HG03575 (cell line): ENCODE data around the gene RIC1.
"Not testable (repeated sequence)": the region's sequence is repeated elsewhere in the genome, so short reads cannot be mapped to it uniquely, and the experiment has no call there.

ENCODE experiments used
- ATAC-seq: cut with Tn5 transposase; IDR thresholded peaks from one replicate; pipeline ENCODE4 v1.9.1; 2021; ENCODE audit not compliant: unreplicated experiment, insufficient number of reproducible peaks, low FRiP score; ENCODE audit errors: extremely low read depth

RIC1 gene, protein sequence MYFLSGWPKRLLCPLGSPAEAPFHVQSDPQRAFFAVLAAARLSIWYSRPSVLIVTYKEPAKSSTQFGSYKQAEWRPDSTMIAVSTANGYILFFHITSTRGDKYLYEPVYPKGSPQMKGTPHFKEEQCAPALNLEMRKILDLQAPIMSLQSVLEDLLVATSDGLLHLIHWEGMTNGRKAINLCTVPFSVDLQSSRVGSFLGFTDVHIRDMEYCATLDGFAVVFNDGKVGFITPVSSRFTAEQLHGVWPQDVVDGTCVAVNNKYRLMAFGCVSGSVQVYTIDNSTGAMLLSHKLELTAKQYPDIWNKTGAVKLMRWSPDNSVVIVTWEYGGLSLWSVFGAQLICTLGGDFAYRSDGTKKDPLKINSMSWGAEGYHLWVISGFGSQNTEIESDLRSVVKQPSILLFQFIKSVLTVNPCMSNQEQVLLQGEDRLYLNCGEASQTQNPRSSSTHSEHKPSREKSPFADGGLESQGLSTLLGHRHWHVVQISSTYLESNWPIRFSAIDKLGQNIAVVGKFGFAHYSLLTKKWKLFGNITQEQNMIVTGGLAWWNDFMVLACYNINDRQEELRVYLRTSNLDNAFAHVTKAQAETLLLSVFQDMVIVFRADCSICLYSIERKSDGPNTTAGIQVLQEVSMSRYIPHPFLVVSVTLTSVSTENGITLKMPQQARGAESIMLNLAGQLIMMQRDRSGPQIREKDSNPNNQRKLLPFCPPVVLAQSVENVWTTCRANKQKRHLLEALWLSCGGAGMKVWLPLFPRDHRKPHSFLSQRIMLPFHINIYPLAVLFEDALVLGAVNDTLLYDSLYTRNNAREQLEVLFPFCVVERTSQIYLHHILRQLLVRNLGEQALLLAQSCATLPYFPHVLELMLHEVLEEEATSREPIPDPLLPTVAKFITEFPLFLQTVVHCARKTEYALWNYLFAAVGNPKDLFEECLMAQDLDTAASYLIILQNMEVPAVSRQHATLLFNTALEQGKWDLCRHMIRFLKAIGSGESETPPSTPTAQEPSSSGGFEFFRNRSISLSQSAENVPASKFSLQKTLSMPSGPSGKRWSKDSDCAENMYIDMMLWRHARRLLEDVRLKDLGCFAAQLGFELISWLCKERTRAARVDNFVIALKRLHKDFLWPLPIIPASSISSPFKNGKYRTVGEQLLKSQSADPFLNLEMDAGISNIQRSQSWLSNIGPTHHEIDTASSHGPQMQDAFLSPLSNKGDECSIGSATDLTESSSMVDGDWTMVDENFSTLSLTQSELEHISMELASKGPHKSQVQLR (N-terminal part only)

DNA sequence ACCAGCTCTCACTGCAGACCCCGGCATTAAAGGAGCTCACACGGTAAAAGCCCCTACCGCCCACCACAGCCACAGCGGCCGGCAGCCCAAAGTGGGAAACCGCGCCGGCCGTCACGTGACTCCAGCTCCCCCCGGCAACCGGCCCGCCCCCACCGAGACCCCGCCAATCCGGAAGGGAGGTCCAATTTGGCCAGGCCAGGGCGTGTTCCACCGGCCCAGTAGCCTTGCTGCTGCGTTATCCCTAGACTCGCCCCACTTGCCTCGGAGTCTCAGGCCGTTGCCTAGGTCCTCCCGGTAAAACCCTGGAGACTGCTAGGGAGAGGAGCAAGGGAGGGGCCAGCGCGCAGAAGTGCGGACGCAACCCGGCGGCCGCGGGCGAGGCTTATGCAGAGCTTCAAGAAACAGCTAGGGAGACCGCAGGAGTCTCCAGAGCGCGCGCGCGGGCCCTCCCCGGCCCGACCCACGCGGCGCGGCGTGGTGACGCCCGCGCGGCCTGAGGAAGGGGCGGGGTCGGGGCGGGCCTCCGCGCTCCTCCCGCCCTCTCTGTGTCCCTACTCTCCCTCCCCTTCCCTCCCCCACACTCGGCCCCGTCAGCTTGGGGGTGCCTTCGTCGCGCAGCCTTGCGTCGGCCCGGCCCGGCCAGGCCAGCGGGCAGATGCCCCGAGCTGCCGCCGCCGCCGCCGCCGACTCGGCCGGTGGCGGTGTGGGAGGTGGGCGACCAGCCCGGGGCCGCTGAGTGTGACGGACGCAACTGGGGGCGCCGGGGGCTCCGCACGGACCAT lies at the start of gene RIC1:
Gene RIC1, plus strand, starts transcription at position 578 of the 782 bp plus-strand sequence. Its CDS starts 203 bp downstream, at position 781.
- ATAC-seq, result peak; percentile 21

DNA sequence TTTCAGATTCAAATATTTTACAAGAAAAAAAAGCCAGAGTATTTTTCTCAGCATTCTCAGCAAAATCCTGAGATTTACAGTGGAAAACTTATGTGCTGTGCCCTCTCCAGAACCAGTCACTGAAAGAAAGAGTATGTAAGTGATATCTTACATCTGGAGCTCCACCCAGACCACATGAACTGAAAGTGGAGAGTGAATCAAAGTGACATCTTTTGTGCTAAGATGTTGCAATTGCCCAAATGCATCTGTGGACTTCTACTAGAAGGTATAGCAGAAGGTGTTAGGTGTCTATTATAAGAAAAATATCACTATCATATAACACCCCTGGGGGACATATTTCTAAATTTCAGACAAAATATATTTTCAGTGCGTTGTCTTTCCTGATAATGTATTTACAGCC lies 49.0 kb upstream of the RIC1 start:
- no peak for ATAC-seq

DNA sequence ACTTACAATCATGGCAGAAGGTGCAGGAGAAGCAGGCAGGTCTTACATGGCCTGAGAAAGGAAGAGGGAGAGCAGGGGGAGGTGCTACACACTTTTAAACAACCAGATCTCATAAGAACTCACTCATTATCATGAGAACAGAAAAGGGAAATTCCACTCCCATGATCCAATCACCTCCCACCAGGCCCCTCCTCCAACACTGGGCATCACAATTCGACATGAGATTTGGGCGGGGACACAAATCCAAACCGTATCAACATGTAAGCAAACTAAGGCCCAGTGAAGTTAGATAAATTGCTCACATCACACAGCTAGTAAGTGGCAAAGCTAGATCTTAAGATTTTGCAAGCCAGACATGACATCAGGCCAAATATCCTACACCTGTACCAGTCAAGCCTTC lies 48.3 kb upstream of the RIC1 start:
- no peak for ATAC-seq

DNA sequence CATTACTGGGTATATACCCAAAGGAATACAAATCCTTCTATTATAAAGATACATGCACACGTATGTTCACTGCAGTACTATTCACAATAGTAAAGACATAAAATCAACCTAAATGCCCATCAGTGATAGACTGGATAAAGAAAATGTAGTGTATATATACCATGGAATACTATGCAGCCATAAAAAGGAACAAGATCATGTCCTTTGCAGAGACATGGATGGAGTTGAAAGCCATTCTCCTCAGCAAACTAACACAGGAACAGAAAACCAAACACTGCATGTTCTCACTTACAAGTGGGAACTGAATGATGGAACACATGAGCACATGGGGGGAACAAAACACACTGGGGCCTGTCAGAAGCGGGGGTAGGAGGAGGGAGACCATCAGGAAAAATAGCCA lies 47.2 kb upstream of the RIC1 start:
- not testable (repeated sequence) for ATAC-seq

DNA sequence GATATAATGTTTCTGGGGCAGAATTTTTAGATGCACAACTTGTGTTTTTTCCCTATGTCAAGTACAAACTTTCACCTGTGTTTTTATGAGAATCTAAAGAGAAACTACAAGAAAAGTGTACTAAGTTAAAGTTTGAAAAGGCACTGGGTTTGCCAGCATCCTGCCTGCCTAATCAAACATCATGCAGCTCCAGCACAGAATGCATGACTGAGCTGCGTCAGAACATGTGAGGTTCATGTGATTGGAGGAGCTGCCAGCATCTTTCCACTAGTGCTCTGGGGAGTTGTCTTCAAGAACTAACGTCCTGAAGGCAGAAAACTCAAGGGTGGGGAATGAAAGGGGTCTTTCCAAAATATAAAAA lies 46.1 kb upstream of the RIC1 start:
- ATAC-seq, result peak; percentile 27

DNA sequence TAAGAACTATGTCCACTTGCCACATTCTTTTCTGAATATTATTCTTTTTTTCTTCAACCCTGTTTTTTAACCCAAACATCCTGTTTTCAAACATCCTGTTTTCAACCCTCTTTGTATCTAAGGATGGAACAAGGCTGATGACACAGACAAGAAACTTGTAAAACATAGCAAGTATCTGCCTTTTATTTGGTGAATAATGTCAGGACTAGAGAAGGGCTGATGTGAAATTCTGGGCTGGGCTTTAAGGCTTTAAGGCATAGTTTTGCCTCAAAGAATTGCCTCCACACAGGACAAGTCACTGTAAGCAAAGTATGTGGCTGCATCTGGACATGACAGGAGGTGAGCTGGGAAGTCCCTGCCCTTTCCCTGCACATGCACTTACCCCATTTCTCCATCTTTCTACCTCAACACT lies 42.5 kb upstream of the RIC1 start:
- ATAC-seq, result no peak

DNA sequence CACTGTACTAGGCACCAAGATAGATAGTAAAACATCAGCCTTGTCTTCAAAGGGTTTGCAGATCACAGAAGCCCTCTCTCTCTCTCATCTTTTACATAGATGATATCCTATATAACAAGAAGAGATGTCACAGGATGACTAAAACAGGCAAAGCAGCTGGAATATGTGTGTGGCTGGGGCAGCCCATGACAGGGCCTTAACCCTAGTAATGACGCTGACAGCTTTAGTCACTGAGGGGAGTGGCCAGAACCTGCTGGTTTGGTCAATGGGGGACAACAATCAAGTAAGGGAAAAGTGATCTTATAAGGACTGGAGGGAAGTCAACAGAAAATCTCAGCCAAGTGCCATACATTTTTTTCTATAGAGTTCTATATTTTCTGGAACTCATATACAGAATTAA lies 41.9 kb upstream of the RIC1 start:
- no peak for ATAC-seq

DNA sequence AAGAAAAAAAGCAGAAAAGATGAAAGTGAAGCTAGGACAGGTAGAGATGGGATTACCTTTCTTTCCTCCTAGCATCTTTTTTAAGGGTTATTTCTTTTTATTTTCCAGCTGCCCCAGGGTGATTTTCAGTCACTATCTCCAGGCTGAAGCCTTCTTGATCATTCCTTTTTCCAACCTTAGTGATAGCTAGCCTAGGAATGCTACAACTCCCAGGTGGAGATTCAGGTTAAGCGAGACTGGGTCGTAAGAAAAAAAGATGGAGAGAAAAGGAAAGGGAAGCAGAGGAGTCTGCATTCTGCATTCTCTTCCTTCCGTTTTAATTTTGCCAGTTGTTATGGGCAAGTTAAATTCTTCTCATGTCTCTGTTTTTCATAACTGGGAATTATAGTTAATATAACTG lies 36.7 kb upstream of the RIC1 start:
- ATAC-seq, result no peak

DNA sequence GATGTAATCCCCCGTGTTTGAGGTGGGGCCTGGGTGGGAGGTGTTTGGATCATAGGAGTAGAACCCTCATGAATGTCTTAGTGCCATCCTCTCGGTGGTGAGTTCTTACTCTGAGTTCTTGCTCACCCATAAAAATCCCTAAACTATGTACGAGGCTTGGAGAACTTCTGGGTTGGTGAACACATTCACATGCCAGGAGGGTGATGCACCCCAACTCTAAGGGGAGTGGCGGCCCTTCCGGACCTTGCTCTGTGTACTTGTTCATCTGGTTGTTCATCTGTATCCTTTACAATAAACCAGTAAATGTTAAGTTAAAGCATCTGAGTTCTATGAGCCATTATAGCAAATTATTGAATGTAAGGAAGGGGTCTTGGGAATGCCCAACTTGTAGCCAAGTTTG lies 36.0 kb upstream of the RIC1 start:
- ATAC-seq, result no peak

DNA sequence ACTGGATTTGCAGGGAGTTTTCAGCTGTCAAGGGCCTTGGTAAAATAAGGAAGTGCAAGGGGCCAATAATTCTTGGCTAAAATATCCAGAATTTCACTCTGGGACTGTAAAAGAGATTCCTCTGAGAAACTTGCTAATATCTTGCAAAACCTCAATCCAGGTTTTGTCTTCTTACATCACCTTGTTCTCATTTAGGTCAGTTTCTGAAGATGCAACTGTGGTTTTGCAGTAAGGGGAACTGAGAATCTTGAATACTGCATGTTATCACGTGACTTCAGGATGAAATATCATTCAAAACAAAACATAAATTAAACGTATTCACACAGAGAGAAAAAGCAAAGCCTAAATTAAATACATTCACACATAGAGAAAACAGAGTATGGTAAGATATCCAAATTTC lies 35.0 kb upstream of the RIC1 start:
- peak; percentile 32 for ATAC-seq

DNA sequence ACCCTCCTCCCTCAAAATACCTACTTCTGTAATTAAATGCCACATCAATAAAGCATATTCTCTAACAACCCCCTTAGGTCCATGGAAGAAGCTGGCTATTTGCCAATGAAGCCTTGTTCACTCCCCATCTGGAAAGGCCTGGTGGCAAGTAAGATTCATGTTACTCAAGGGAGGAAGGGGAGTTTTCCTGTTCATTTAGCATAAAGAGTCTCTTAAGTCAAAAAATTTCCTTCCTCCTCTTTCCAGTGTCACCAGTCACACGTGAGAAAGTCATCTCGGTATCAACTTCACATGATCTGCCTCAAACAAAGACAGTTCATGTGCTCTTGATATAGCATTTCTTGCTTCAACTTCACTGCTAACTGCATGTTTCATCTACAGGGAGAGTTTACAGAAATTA lies 32.7 kb upstream of the RIC1 start:
- ATAC-seq, result no peak

DNA sequence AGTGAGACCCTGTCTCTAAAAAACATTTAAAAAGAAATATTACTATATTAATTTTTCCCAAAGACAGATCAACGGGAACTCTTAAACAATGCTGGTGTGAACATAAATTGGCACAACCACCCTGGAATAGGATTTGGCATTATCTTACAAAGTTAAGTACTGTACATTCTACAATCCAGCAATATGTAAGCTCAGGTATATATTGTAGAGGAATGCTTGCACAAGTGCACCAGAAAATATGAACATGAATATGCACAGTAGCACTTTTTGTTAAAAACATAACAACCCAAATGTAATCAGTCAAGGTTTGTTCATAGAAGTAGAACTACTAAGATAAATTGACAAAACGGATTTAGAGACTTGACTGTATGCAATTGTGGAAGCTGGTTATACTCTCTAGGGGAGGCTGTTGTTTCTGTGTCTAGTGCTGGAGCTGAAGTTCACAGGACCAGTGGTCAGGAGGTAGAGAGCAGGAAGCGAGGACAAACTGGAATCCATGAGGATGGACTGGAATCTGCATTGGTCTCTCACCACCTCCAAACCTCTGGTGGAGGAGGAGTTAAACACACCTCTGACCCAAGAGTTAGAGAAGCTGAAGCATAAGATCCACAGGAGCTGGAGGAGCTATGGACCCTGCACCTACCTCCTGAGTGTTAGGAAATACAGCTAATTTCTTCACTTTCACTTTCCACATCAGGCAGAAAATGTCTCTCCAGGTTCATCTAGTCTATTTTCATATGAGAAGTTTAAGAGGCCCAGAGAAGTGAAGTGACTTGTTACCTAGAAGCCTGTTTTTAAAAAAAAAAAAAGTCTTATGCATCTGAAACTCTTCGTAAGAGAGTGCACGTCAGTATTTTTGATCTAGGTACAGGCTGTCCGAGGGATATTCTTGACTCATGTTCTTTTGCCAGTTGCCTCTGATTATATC lies 20.3 kb upstream of the RIC1 start:
- ATAC-seq, result no peak

DNA sequence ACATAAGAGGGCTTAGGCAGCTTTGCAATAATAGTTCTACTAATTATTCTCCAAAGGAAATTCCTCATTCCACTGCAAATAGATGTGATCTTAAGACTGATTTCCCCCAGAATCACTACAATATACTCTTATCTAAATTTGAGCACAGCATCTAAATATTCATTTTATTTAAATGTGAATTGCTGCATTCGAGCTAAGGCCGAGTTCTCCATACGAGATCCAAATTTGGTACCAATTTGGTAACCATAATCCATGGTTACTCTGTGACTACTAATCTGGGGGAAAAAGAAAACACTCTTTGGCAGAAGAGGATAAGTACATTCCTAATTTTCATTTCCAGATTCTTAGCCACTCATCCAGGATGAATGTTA lies 19.7 kb upstream of the RIC1 start:
- no peak for ATAC-seq

DNA sequence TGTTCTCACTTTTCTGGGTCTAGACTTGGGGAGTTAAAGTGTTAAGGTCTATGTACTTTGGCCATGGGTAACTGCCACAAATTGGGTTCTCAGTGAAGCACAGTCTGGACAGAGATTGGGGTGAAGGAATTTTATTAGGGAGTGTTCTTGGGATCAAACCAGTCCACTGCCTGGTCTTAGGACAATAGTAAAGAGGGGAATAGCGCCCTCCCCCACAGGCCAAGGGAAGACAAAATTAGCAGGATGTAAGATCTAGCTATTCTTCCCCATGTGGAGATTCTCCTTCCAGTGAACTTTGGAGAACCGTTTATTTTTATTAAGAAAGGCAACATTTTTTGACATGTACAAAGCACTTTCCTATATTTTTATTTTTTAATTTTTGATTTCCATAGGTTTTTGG lies 18.4 kb upstream of the RIC1 start:
- ATAC-seq, result no peak

DNA sequence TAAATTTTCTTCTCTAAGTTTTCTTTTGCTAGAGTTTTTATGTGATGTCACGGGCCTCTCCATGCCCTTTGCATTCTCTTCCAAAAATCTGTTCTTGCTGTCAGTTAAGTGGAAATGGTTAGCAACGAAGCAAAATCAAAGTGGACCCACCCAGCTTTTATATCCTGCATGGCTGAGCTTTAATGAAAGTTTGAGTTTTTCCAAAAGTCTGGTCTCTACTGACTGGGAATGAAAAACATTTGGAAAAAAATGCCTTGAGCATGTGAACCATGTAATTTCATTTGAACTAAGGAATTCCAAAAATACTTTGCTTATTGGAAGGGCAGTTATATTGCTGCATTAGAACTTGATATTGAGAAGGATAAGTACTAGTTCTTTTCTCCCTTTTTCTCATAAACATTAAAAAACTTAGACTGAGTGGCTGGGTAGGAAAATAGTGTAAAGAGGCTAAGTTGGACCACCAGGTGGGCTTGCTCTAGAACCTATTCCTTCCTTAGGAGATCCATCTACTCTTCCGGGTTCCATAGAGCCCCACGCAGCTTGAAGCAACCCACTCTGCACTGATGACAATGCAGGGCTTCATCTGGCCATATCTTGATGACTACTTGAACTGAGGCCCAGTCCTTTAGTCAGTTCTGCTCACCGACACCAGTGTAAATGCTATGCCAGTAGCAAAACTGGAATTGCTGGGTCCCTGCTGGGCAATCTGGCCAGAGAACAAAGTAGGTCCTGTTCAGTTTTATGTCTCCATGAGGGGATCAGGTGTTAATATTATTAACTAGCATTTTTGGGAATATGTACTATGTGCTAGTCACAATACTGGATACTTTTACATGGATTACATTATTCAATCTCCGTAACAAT lies 17.4 kb upstream of the RIC1 start:
- ATAC-seq, result no peak

DNA sequence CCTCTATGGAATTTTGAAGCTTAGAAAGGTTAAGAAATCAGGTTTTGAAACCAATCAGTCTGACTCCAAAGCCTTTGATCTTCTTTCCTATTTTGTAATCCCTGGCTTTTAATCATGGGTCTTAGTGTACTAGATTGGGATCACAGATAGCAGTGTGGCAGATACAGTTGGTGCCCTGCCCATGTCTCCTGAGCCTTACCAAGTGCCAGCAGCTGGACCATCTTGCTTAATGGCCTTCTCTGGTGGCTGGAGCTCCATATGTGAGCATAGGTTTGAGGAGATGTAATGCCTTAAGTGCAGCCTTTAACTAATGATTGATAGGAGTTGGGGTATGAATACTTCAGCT lies 16.7 kb upstream of the RIC1 start:
- ATAC-seq, result no peak

DNA sequence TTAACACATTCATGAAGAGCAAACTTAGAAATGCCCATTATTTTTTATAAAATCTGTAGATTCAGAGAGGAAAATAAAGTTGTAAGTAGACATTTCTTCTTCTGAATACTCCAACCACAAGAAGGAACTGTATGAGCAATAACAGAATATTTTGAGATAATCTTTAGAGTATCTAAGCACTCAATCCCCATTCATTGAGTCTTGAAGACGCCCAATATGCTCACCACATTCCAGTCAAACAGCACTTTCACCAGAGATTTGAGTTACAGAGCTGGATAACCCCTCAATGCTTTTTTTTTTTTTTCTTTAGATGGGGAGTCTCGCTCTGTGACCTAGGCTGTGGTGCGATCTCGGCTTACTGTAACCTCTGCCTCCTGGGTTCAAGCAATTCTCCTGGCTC lies 14.7 kb upstream of the RIC1 start:
- ATAC-seq, result no peak
